ENCODE measurements around the gene PGAP2. TPM values are rescaled to one million over a fixed set of nuclear protein-coding genes. Genes with fewer than 3 reads are reported as not detected.

PGAP2 gene
- total RNA-seq, 1 experiment from 2014 or later, result 30.5 TPM

- TF ChIP-seq FOSL1 (IDR thresholded peaks at IDR 0.05; ENCODE audit: low read depth), result no peak
- no peak for TF ChIP-seq YY1 (IDR thresholded peaks at IDR 0.05; ENCODE audit: extremely low read depth, insufficient replicate concordance, low read depth, low read length)
- no peak for TF ChIP-seq RAD21 (IDR thresholded peaks at IDR 0.05; ENCODE audit: low read depth)
- TF ChIP-seq SRF (IDR thresholded peaks at IDR 0.05; ENCODE audit: low read depth), result no peak
- no peak for TF ChIP-seq EGR1 (IDR thresholded peaks at IDR 0.05; ENCODE audit: low read depth)
- TF ChIP-seq POLR2AphosphoS5 (IDR thresholded peaks at IDR 0.05; ENCODE audit: low read depth, low read length), result no peak
- TF ChIP-seq SIN3A (IDR thresholded peaks at IDR 0.05; ENCODE audit: low read depth), result no peak
- no peak for TF ChIP-seq JUND (IDR thresholded peaks at IDR 0.05)
Measured at GRCh38 chr11:3834664-3835461, 26.5 kb downstream of the PGAP2 start (continued).

GRCh38 chr11:3835751-3836150 is 27.4 kb downstream of the PGAP2 start:
- Histone ChIP-seq H3K4me2 (ENCODE audit: low read length) (no peak overlapping the region), H3K36me3 (ENCODE audit: control insufficient read depth in 1 of 2, insufficient read depth in 2 of 2, low read length in 2 of 2) (peaks cover 3 to 12% of the 10 kb centered on the region in 2 experiments; a peak in 1 of 4 replicates), H3K4me3 (replicated peaks in 1 of 2; ENCODE audit: low read depth in 1 of 2, low read length in 2 of 2) (no peak overlapping the region), H3K79me2 (ENCODE audit: insufficient read depth, low read length) (peaks cover 94% of the 10 kb centered on the region), H3K27me3 (ENCODE audit: insufficient read depth, low read length) (no peaks in the 10 kb centered on the region), H2AFZ (ENCODE audit: low read depth, low read length, poor library complexity, severe bottlenecking) (no peak overlapping the region), H3K27ac (ENCODE audit: low read depth, low read length) (no peak overlapping the region), H3K9ac (ENCODE audit: low read length) (no peak overlapping the region), H4K20me1 (ENCODE audit: insufficient read depth) (no peaks in the 10 kb centered on the region), H3K9me2 (ENCODE audit: insufficient read depth) (no peaks in the 10 kb centered on the region), H3K9me3 (ENCODE audit: control insufficient read depth in 1 of 2, insufficient read depth in 1 of 2, low read depth in 1 of 2, low read length in 2 of 2) (no peaks in the 10 kb centered on the region), H3K4me1 (ENCODE audit: control insufficient read depth in 1 of 2, insufficient read depth in 2 of 2, low read length in 2 of 2) (peaks cover 8 to 25% of the 10 kb centered on the region in 2 experiments)
- POLR2A ChIA-PET, result interaction anchor here (0.6 kb wide), 1 partner anchor 107 kb away, joined by 3 read pairs; no protein-coding TSS in a partner anchor
- ATAC-seq, result no peak
- no peak for DNase-seq (ENCODE audit: low read depth, low spot score)
- RAD21 ChIA-PET (ENCODE audit: low non-redundant PET in 1 of 2, low total read pairs in 2 of 2, uncharacterized antibody in 2 of 2, unreplicated experiment in 2 of 2), result no interaction called here
- TF ChIP-seq SIN3A (IDR thresholded peaks at IDR 0.05; ENCODE audit: low read depth) (no peak), YY1 (IDR thresholded peaks at IDR 0.05; ENCODE audit: extremely low read depth, insufficient replicate concordance, low read depth, low read length) (no peak), ZFX (IDR thresholded peaks at IDR 0.05) (no peak), EZH2phosphoT487 (IDR thresholded peaks at IDR 0.05; ENCODE audit: borderline replicate concordance) (no peak), ZNF274 (IDR thresholded peaks at IDR 0.05; ENCODE audit: low read depth, low read length) (no peak), SRF (IDR thresholded peaks at IDR 0.05; ENCODE audit: low read depth) (no peak), CBX3 (IDR thresholded peaks at IDR 0.05; ENCODE audit: low read depth) (no peak), REST (IDR thresholded peaks at IDR 0.05; ENCODE audit: low read depth) (no peak), EGR1 (IDR thresholded peaks at IDR 0.05; ENCODE audit: low read depth) (no peak), CTCF (IDR thresholded peaks at IDR 0.05 in 2 of 3, conservative IDR thresholded peaks at IDR 0.05 in 1 of 3; ENCODE audit: borderline replicate concordance in 1 of 3, insufficient read depth in 1 of 3, low read depth in 2 of 3, low read length in 2 of 3) (no peak)
- intact Hi-C loops (cut with micrococcal nuclease), result no loop called here
- CTCF ChIA-PET, result no interaction called here
- no TSS peak for BruUV-seq (replicated peaks)

Data from HCT116 (cell line).